H9 (cell line): ENCODE data around the gene CCR1. TPM values are rescaled to one million over a fixed set of nuclear protein-coding genes. Genes with fewer than 3 reads are reported as not detected.

Experiments used
- DNase-seq: peaks from one replicate; pipeline ENCODE4 v3.0.0-alpha.2; 2017
- H2AFZ ChIP-seq: one replicate; pipeline ENCODE4 v1.6.1; 2013; ENCODE audit warnings: mild to moderate bottlenecking, low read length, control low read depth, moderate library complexity
- H2AK5ac ChIP-seq: 2 replicates; pipeline ENCODE4 v1.6.1; 2013; ENCODE audit warnings: low read length, control low read depth, mixed read lengths; ENCODE audit not compliant: insufficient read length
- H2BK120ac ChIP-seq: one replicate; pipeline ENCODE4 v1.6.1; 2013; ENCODE audit warnings: low read depth, mild to moderate bottlenecking, low read length, control low read depth, inconsistent platforms; ENCODE audit not compliant: poor library complexity, severe bottlenecking
- H2BK12ac ChIP-seq: 2 replicates; pipeline ENCODE4 v1.6.1; 2013; ENCODE audit warnings: low read length, control low read depth, mixed read lengths, low read depth; ENCODE audit not compliant: insufficient read length
- H2BK15ac ChIP-seq: 2 replicates; pipeline ENCODE4 v1.6.1; 2013; ENCODE audit warnings: low read depth, low read length, control low read depth
- H2BK20ac ChIP-seq: one replicate; pipeline ENCODE4 v1.6.1; 2013; ENCODE audit warnings: low read depth, mild to moderate bottlenecking, low read length, control low read depth, inconsistent platforms; ENCODE audit not compliant: poor library complexity, severe bottlenecking
- H2BK5ac ChIP-seq: 2 replicates; pipeline ENCODE4 v1.6.1; 2013; ENCODE audit warnings: low read length, control low read depth, mixed read lengths; ENCODE audit not compliant: insufficient read length
- H3K14ac ChIP-seq: 2 replicates; pipeline ENCODE4 v1.6.1; 2013; ENCODE audit warnings: low read length, control low read depth; ENCODE audit not compliant: insufficient read depth
- H3K18ac ChIP-seq: 2 replicates; pipeline ENCODE4 v1.6.1; 2013; ENCODE audit warnings: low read depth, mild to moderate bottlenecking, mixed read lengths, low read length, control low read depth; ENCODE audit not compliant: insufficient read length
- H3K23ac ChIP-seq: 2 replicates; pipeline ENCODE4 v1.6.1; 2013; ENCODE audit warnings: low read length, control low read depth, mixed read lengths, low read depth; ENCODE audit not compliant: insufficient read length
- H3K23me2 ChIP-seq: 2 replicates; pipeline ENCODE4 v1.6.1; 2013; ENCODE audit warnings: low read depth, mild to moderate bottlenecking, mixed read lengths, low read length, control low read depth; ENCODE audit not compliant: insufficient read length, poor library complexity, severe bottlenecking
- H3K27ac ChIP-seq: 2 replicates; pipeline ENCODE4 v1.5.1; 2013; ENCODE audit warnings: low read length, control low read depth, mixed read lengths, low read depth; ENCODE audit not compliant: insufficient read length
- H3K27me3 ChIP-seq: 2 replicates; pipeline ENCODE4 v1.6.1; 2013; ENCODE audit warnings: low read length, control low read depth, inconsistent platforms; ENCODE audit not compliant: insufficient read depth
- H3K4ac ChIP-seq: 2 replicates; pipeline ENCODE4 v1.6.1; 2013; ENCODE audit warnings: low read depth, mild to moderate bottlenecking, control low read depth, inconsistent platforms, low read length, moderate library complexity
- H3K4me1 ChIP-seq: 2 replicates; pipeline ENCODE4 v1.6.1; 2013; ENCODE audit warnings: low read length, control low read depth, inconsistent platforms; ENCODE audit not compliant: insufficient read depth
- H3K4me2 ChIP-seq: 2 replicates; pipeline ENCODE4 v1.6.1; 2013; ENCODE audit warnings: low read length, control low read depth, mixed read lengths; ENCODE audit not compliant: insufficient read length, insufficient read depth
- H3K56ac ChIP-seq: 2 replicates; pipeline ENCODE4 v1.6.1; 2013; ENCODE audit warnings: low read depth, mild to moderate bottlenecking, mixed read lengths, low read length, control low read depth; ENCODE audit not compliant: insufficient read length
- H3K79me1 ChIP-seq: 2 replicates; pipeline ENCODE4 v1.6.1; 2013; ENCODE audit warnings: low read depth, mild to moderate bottlenecking, moderate library complexity, low read length, control low read depth, inconsistent platforms; ENCODE audit not compliant: insufficient read depth, poor library complexity, severe bottlenecking
- H3K79me2 ChIP-seq: 2 replicates; pipeline ENCODE4 v1.6.1; 2013; ENCODE audit warnings: low read length, control low read depth, inconsistent platforms; ENCODE audit not compliant: insufficient read depth
- H3K9ac ChIP-seq: 2 replicates; pipeline ENCODE4 v1.6.1; 2013; ENCODE audit warnings: low read length, control low read depth, mixed read lengths; ENCODE audit not compliant: insufficient read length; ENCODE audit errors: extremely low read depth
- H3K9me3 ChIP-seq: one replicate; pipeline ENCODE4 v1.6.1; 2013; ENCODE audit warnings: low read depth, low read length, inconsistent platforms; ENCODE audit not compliant: control insufficient read depth
- H3T11ph ChIP-seq: one replicate; pipeline ENCODE4 v1.6.1; 2013; ENCODE audit warnings: mild to moderate bottlenecking, low read length, control low read depth, inconsistent platforms
- H4K20me1 ChIP-seq: one replicate; pipeline ENCODE4 v1.6.1; 2013; ENCODE audit not compliant: control insufficient read depth, insufficient read length, insufficient read depth
- H4K5ac ChIP-seq: 2 replicates; pipeline ENCODE4 v1.6.1; 2013; ENCODE audit warnings: low read depth, mild to moderate bottlenecking, mixed read lengths, low read length, control low read depth; ENCODE audit not compliant: insufficient read length
- H4K8ac ChIP-seq: replicated peaks from 2 replicates; pipeline ENCODE4 v1.6.1; 2013; ENCODE audit warnings: low read length, control low read depth, mixed read lengths, low read depth; ENCODE audit not compliant: insufficient read length
- H4K91ac ChIP-seq: 2 replicates; pipeline ENCODE4 v1.6.1; 2013; ENCODE audit warnings: low read depth, mild to moderate bottlenecking, moderate library complexity, mixed read lengths, low read length, control low read depth; ENCODE audit not compliant: insufficient read length
- H3K27ac Mint-ChIP-seq, 3 experiments: 2 replicates in 2 of 3; 3 replicates in 1 of 3; pipeline ENCODE4 v1.8.0; 2020 to 2021; ENCODE audit warnings: mixed read lengths in 3 of 3, mild to moderate bottlenecking in 1 of 3, moderate library complexity in 1 of 3
- H3K27me3 Mint-ChIP-seq: 2 replicates; pipeline ENCODE4 v1.8.0; 2021; ENCODE audit warnings: low read depth, mild to moderate bottlenecking, moderate library complexity, mixed read lengths
- H3K36me3 Mint-ChIP-seq, 3 experiments: 2 replicates in 2 of 3; 3 replicates in 1 of 3; pipeline ENCODE4 v1.8.0; 2020 to 2021; ENCODE audit warnings: low read depth in 3 of 3, mixed read lengths in 3 of 3; ENCODE audit not compliant: insufficient read depth in 1 of 3
- H3K4me1 Mint-ChIP-seq, 2 experiments: 2 replicates each; pipeline ENCODE4 v1.8.0; 2020; ENCODE audit warnings: mixed read lengths in 2 of 2
- H3K4me3 Mint-ChIP-seq, 2 experiments: 2 replicates in 1 of 2; 3 replicates in 1 of 2; pipeline ENCODE4 v1.8.0; 2020 to 2021; ENCODE audit warnings: mild to moderate bottlenecking in 2 of 2, mixed read lengths in 2 of 2, moderate library complexity in 1 of 2
- H3K9me3 Mint-ChIP-seq, 2 experiments: 2 replicates in 1 of 2; 3 replicates in 1 of 2; pipeline ENCODE4 v1.8.0; 2020; ENCODE audit warnings: mild to moderate bottlenecking in 2 of 2, mixed read lengths in 2 of 2, moderate library complexity in 1 of 2
- WGBS: extraction: QIAGEN DNeasy Blood & Tissue Kit; methylation state at CpG from one replicate; pipeline ENCODE4 v1.1.7; 2013; ENCODE audit warnings: missing lambda C conversion rate, low lambda C conversion rate, mixed read lengths; ENCODE audit not compliant: insufficient read length; ENCODE audit errors: extremely low coverage; 5-methylcytosine and 5-hydroxymethylcytosine counted together
- total RNA-seq: library from RNA; stranded (reverse); gene quantifications from 2 replicates; pipeline ENCODE4 v1.2.1, GENCODE V29; 2021
- TF ChIP-seq, protein P1 (sequence below): fragments of 200-600 bp; sonication (generic); conservative IDR thresholded peaks from 3 replicates; pipeline ENCODE4 v1.8.0; 2021; ENCODE audit warnings: antibody characterized with exemption, mild to moderate bottlenecking

CCR1 gene
- total RNA-seq, 1 experiment from 2014 or later: not detected

DNA sequence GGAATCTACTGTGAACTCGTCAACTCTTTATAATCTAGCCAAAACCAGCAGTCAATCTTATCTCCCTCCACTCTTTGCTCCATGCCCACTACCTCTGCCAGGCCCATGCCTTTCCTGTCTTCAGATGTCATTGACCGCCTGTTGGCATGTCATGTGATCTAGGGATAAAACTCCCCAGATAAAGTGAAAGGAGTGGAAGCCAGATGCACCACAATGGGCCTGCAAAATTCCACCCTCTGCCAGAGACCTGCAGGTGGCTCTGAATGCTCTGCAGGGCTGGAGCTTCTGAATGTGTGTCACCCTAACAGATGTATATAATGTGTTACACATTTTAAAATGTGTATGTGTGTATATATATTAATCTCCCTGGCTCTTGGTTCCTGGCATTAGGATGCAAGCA, 31.8 kb upstream of the CCR1 start:
- Histone ChIP-seq H3K9me3 (no peaks in the 10 kb centered on the region), H3K4me2 (no peak overlapping the region), H4K91ac (no peak overlapping the region), H3K27me3 (no peaks in the 10 kb centered on the region), H3K4me1 (peaks cover 7% of the 10 kb centered on the region; the same call in 1 of the 2 replicates), H3K9ac (no peak overlapping the region), H3K27ac (no peak overlapping the region), H2BK120ac (no peak overlapping the region), H2AK5ac (no peak overlapping the region), H3K4ac (no peak overlapping the region), H4K8ac (no peak overlapping the region), H3K56ac (no peak overlapping the region), H2AFZ (no peak overlapping the region), H3T11ph (no peak overlapping the region), H2BK20ac (no peak overlapping the region), H2BK15ac (no peak overlapping the region), H3K79me1 (no peaks in the 10 kb centered on the region), H3K79me2 (no peaks in the 10 kb centered on the region), H4K5ac (no peak overlapping the region), H3K23me2 (no peaks in the 10 kb centered on the region), H2BK12ac (no peak overlapping the region), H3K23ac (no peak overlapping the region), H3K14ac (no peak overlapping the region), H3K18ac (no peak overlapping the region), H2BK5ac (no peak overlapping the region), H4K20me1 (no peaks in the 10 kb centered on the region)
- Mint-ChIP-seq H3K36me3 (no peaks in the 10 kb centered on the region), H3K27ac (no peak overlapping the region), H3K4me3 (no peak overlapping the region), H3K4me1 (peaks cover 13 to 21% of the 10 kb centered on the region in 2 experiments), H3K9me3 (no peaks in the 10 kb centered on the region; a peak in 1 of 5 replicates), H3K27me3 (no peaks in the 10 kb centered on the region; the same call in 1 of the 2 replicates)
- WGBS: no CpG with 5 or more reads among the region's 2 CpGs
- TF ChIP-seq, protein P1, sequence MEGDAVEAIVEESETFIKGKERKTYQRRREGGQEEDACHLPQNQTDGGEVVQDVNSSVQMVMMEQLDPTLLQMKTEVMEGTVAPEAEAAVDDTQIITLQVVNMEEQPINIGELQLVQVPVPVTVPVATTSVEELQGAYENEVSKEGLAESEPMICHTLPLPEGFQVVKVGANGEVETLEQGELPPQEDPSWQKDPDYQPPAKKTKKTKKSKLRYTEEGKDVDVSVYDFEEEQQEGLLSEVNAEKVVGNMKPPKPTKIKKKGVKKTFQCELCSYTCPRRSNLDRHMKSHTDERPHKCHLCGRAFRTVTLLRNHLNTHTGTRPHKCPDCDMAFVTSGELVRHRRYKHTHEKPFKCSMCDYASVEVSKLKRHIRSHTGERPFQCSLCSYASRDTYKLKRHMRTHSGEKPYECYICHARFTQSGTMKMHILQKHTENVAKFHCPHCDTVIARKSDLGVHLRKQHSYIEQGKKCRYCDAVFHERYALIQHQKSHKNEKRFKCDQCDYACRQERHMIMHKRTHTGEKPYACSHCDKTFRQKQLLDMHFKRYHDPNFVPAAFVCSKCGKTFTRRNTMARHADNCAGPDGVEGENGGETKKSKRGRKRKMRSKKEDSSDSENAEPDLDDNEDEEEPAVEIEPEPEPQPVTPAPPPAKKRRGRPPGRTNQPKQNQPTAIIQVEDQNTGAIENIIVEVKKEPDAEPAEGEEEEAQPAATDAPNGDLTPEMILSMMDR: no peak
- DNase-seq: no peak
